ENCODE results near the gene FGF12. TPM values are rescaled to one million over a fixed set of nuclear protein-coding genes. Genes with fewer than 3 reads are reported as not detected.

Gene FGF12
- total and polyA plus RNA-seq, 2 experiments from 2014 or later, result 6.0 to 14.3 TPM

GRCh38 chr3:192684151-192684550 lies 43.2 kb downstream of the FGF12 start (continued):
- no peak for TF ChIP-seq ZNF462 (CRISPR knock-in tag; IDR thresholded peaks at IDR 0.05)
- no peak for TF ChIP-seq EZH2phosphoT487 (IDR thresholded peaks at IDR 0.05; ENCODE audit: unreplicated experiment)
- no peak for TF ChIP-seq EZH2 (IDR thresholded peaks at IDR 0.05; ENCODE audit: low read depth, unreplicated experiment)
- no peak for TF ChIP-seq JUNB (IDR thresholded peaks at IDR 0.05; ENCODE audit: unreplicated experiment)
- TF ChIP-seq CREB1 (CRISPR knock-in tag; IDR thresholded peaks at IDR 0.05; ENCODE audit: low read depth), result no peak
- no peak for TF ChIP-seq NANOG (IDR thresholded peaks at IDR 0.05; ENCODE audit: borderline replicate concordance)
- TF ChIP-seq CTCF (conservative IDR thresholded peaks at IDR 0.05; ENCODE audit: low read depth in 2 of 2), result no peak
- no peak for TF ChIP-seq REST (IDR thresholded peaks at IDR 0.05; ENCODE audit: unreplicated experiment)
